SK-N-SH (cell line): ENCODE results near the gene RPGRIP1L. TPM values are rescaled to one million over a fixed set of nuclear protein-coding genes. Genes with fewer than 3 reads are reported as not detected.

Experiments
- CTCF ChIA-PET: fragments of 300-600, 350-600 bp; formaldehyde crosslinking; extraction: SDS; loops from one replicate; lab custom pipeline; 2021; lab: Yijun Ruan, JAX
- POLR2A ChIA-PET: fragments of 350-600 bp; sonication (Branson Sonifier 250); formaldehyde crosslinking; extraction: SDS; loops from one replicate; lab custom pipeline; 2020; ENCODE audit warnings: antibody characterized with exemption, inconsistent platforms; lab: Yijun Ruan, JAX
- DNase-seq: peaks from one replicate; pipeline ENCODE4 v3.0.0; 2012
- H2AFZ ChIP-seq: fragments of 200-600 bp; sonication (generic); 2 replicates; pipeline ENCODE4 v1.8.1; 2016; ENCODE audit warnings: antibody characterized with exemption, mild to moderate bottlenecking, low read depth
- H3F3A ChIP-seq: fragments of 200-600 bp; sonication (generic); replicated peaks from 2 replicates; pipeline ENCODE3; 2016; ENCODE audit warnings: antibody characterized with exemption, mild to moderate bottlenecking; ENCODE audit not compliant: insufficient read depth
- H3K27ac ChIP-seq, 2 experiments: fragments of 200-500 bp in 1 of 2; fragments of 200-600 bp in 1 of 2; sonication (Bioruptor generic) in 1 of 2; sonication (generic), shearing (Covaris generic) in 1 of 2; 2 replicates each; pipeline versions ENCODE4 v1.5.1 to v1.6.1; 2014 to 2016; ENCODE audit warnings: low read depth in 2 of 2, inconsistent platforms in 1 of 2, low read length in 1 of 2, mild to moderate bottlenecking in 1 of 2, mixed read lengths in 1 of 2
- H3K27me3 ChIP-seq: fragments of 200-600 bp; sonication (generic), shearing (Covaris generic); 2 replicates; pipeline ENCODE4 v1.6.1; 2016; ENCODE audit warnings: mixed run types; ENCODE audit not compliant: insufficient read depth
- H3K36me3 ChIP-seq, 2 experiments: fragments of 200-500 bp in 1 of 2; fragments of 200-600 bp in 1 of 2; sonication (Bioruptor generic) in 1 of 2; sonication (generic) in 1 of 2; replicated peaks in 1 of 2; 2 replicates each; pipeline versions ENCODE3 to v1.5.1; 2014 to 2016; ENCODE audit warnings: low read length in 1 of 2, mild to moderate bottlenecking in 1 of 2; ENCODE audit not compliant: insufficient read depth in 2 of 2, control insufficient read depth in 1 of 2
- H3K4me1 ChIP-seq, 2 experiments: fragments of 200-500 bp in 1 of 2; fragments of 200-600 bp in 1 of 2; sonication (Bioruptor generic) in 1 of 2; sonication (generic), shearing (Covaris generic) in 1 of 2; 2 replicates each; pipeline versions ENCODE4 v1.5.1 to v1.6.1; 2014 to 2016; ENCODE audit warnings: low read depth in 1 of 2, low read length in 1 of 2, mixed run types in 1 of 2; ENCODE audit not compliant: insufficient read depth in 2 of 2, control insufficient read depth in 1 of 2
- H3K4me2 ChIP-seq: fragments of 200-600 bp; sonication (generic), shearing (Covaris generic); 2 replicates; pipeline ENCODE4 v1.6.1; 2017; ENCODE audit warnings: mixed run types
- H3K4me3 ChIP-seq, 2 experiments: fragments of 200-500 bp in 1 of 2; fragments of 200-600 bp in 1 of 2; sonication (Bioruptor generic) in 1 of 2; sonication (generic), shearing (Covaris generic) in 1 of 2; 2 replicates each; pipeline versions ENCODE4 v1.5.1 to v1.8.1; 2014 to 2016; ENCODE audit warnings: low read depth in 2 of 2, inconsistent platforms in 1 of 2, low read length in 1 of 2, mild to moderate bottlenecking in 1 of 2, mixed read lengths in 1 of 2, moderate library complexity in 1 of 2
- H3K79me2 ChIP-seq: fragments of 200-600 bp; sonication (generic); 2 replicates; pipeline ENCODE4 v1.8.1; 2017; ENCODE audit warnings: mild to moderate bottlenecking; ENCODE audit not compliant: insufficient read depth
- H3K9ac ChIP-seq: fragments of 200-600 bp; sonication (generic); 2 replicates; pipeline ENCODE4 v1.6.1; 2017; ENCODE audit warnings: mixed run types
- H3K9me2 ChIP-seq: fragments of 200-600 bp; sonication (generic); 2 replicates; pipeline ENCODE4 v1.6.1; 2017; ENCODE audit warnings: mixed run types
- H3K9me3 ChIP-seq: fragments of 200-600 bp; sonication (generic); 2 replicates; pipeline ENCODE4 v1.6.1; 2017; ENCODE audit warnings: mixed run types, mild to moderate bottlenecking, moderate library complexity
- H4K20me1 ChIP-seq: fragments of 200-600 bp; sonication (generic); 2 replicates; pipeline ENCODE4 v1.6.1; 2017; ENCODE audit warnings: mild to moderate bottlenecking, mixed run types; ENCODE audit not compliant: insufficient read depth
- CHD2 ChIP-seq: fragments of 150-350 bp; IDR thresholded peaks from 2 replicates; pipeline ENCODE4 v1.6.1; 2018; ENCODE audit warnings: low read length; ENCODE audit not compliant: partially characterized antibody
- CTCF ChIP-seq: fragments of 200-600 bp; sonication (generic); IDR thresholded peaks from 2 replicates; pipeline ENCODE4 v1.6.1; 2017; ENCODE audit warnings: antibody characterized with exemption, mild to moderate bottlenecking, moderate library complexity
- ELF1 ChIP-seq: IDR thresholded peaks from 2 replicates; pipeline ENCODE4 v1.4.0; 2012
- EZH2phosphoT487 ChIP-seq: fragments of 200-600 bp; sonication (generic); IDR thresholded peaks from 2 replicates; pipeline ENCODE4 v1.6.1; 2017; ENCODE audit warnings: low read depth, mixed run types, mild to moderate bottlenecking, antibody characterized with exemption, moderate library complexity, borderline replicate concordance
- FOSL2 ChIP-seq: IDR thresholded peaks from 2 replicates; pipeline ENCODE4 v1.4.0; 2012; ENCODE audit warnings: low read depth, mild to moderate bottlenecking, moderate library complexity, borderline replicate concordance
- FOXJ3 ChIP-seq: sonication (generic); formaldehyde crosslinking; IDR thresholded peaks from 2 replicates; pipeline ENCODE4 v1.5.1; 2020; ENCODE audit warnings: mild to moderate bottlenecking, missing genetic modification reagents
- FOXM1 ChIP-seq: IDR thresholded peaks from 2 replicates; pipeline ENCODE4 v1.4.0; 2012; ENCODE audit warnings: low read depth, mild to moderate bottlenecking
- GATA2 ChIP-seq: sonication (generic); formaldehyde crosslinking; IDR thresholded peaks from 2 replicates; pipeline ENCODE4 v1.5.0; 2020; ENCODE audit warnings: mild to moderate bottlenecking, missing genetic modification reagents
- MAX ChIP-seq: IDR thresholded peaks from 2 replicates; pipeline ENCODE4 v1.4.0; 2012; ENCODE audit warnings: low read depth
- MEF2A ChIP-seq: IDR thresholded peaks from 2 replicates; pipeline ENCODE4 v1.4.0; 2012; ENCODE audit warnings: low read depth, borderline replicate concordance
- NFIC ChIP-seq: IDR thresholded peaks from 2 replicates; pipeline ENCODE4 v1.4.0; 2012; ENCODE audit warnings: borderline replicate concordance
- NRF1 ChIP-seq: IDR thresholded peaks from 2 replicates; pipeline ENCODE4 v1.6.1; 2012; ENCODE audit warnings: low read depth, mild to moderate bottlenecking, low read length
- RAD21 ChIP-seq: IDR thresholded peaks from 2 replicates; pipeline ENCODE4 v1.6.1; 2012; ENCODE audit warnings: mild to moderate bottlenecking, low read length
- REST ChIP-seq: IDR thresholded peaks from 2 replicates; pipeline ENCODE4 v1.6.1; 2012; ENCODE audit warnings: mild to moderate bottlenecking, low read depth, low read length, moderate library complexity
- SIN3A ChIP-seq: IDR thresholded peaks from 2 replicates; pipeline ENCODE4 v1.6.1; 2012; ENCODE audit warnings: low read depth, mild to moderate bottlenecking, low read length, moderate library complexity, borderline replicate concordance
- TAF1 ChIP-seq: IDR thresholded peaks from 2 replicates; pipeline ENCODE4 v1.6.1; 2012; ENCODE audit warnings: low read depth, mild to moderate bottlenecking, low read length, moderate library complexity, borderline replicate concordance
- TEAD4 ChIP-seq: IDR thresholded peaks from 2 replicates; pipeline ENCODE4 v1.4.0; 2012; ENCODE audit warnings: mild to moderate bottlenecking, borderline replicate concordance; ENCODE audit not compliant: insufficient read depth
- USF1 ChIP-seq: IDR thresholded peaks from 2 replicates; pipeline ENCODE4 v1.4.0; 2012; ENCODE audit warnings: low read depth, borderline replicate concordance
- YY1 ChIP-seq: IDR thresholded peaks from 2 replicates; pipeline ENCODE4 v1.4.0; 2012; ENCODE audit warnings: low read depth, mild to moderate bottlenecking
- WGBS: methylation state at CpG from one replicate; pipeline ENCODE4 v1.1.6; 2017; ENCODE audit warnings: low lambda C conversion rate; 5-methylcytosine and 5-hydroxymethylcytosine counted together
- polyA plus RNA-seq, 3 experiments: library from polyadenylated mRNA; depleted of rRNA; stranded (reverse); fragments of >200 nt; gene quantifications; 2 replicates each; pipeline ENCODE4 v1.2.3, GENCODE V29; 2012

Gene RPGRIP1L
- polyA plus RNA-seq, 1 of the 3 experiments (the other 2 are of a cell fraction) = 5.7 TPM

- no peak for TF ChIP-seq REST
- TF ChIP-seq FOXM1 = no peak
- TF ChIP-seq ELF1 = no peak
- no peak for TF ChIP-seq RAD21
- no peak for TF ChIP-seq CHD2
- no peak for TF ChIP-seq GATA2
- no peak for TF ChIP-seq SIN3A
- no peak for TF ChIP-seq NRF1
- no peak for TF ChIP-seq TEAD4
- no peak for TF ChIP-seq USF1
Observed at GRCh38 chr16:53711390-53711789, 7.7 kb upstream of the RPGRIP1L start (continued).

GRCh38 chr16:53708490-53708889 lies 4.8 kb upstream of the RPGRIP1L start:
- no peak overlapping the region for H3K4me2 ChIP-seq
- no peak overlapping the region for H3K9ac ChIP-seq
- ChIA-PET CTCF (no interaction called here), POLR2A (no interaction called here)
- no peak for DNase-seq
- no peaks in the 10 kb centered on the region for H4K20me1 ChIP-seq
- peaks cover 7% of the 10 kb centered on the region for H3F3A ChIP-seq
- no peaks in the 10 kb centered on the region for H3K9me2 ChIP-seq
- 96% methylated on average over 2 of the region's 2 CpGs for WGBS
- peaks cover 0 to 6% of the 10 kb centered on the region in 2 experiments; a peak in 2 of 4 replicates for H3K4me1 ChIP-seq
- peaks cover 83% of the 10 kb centered on the region for H3K79me2 ChIP-seq
- no peaks in the 10 kb centered on the region for H3K36me3 ChIP-seq
- no peaks in the 10 kb centered on the region for H3K27me3 ChIP-seq
- no peaks in the 10 kb centered on the region for H3K9me3 ChIP-seq
- H2AFZ ChIP-seq = no peak overlapping the region
- TF ChIP-seq CTCF = no peak
- TF ChIP-seq ELF1 = no peak
- no peak for TF ChIP-seq YY1
- TF ChIP-seq NFIC = no peak
- TF ChIP-seq FOSL2 = no peak
- no peak for TF ChIP-seq FOXJ3 (CRISPR knock-in tag)
- TF ChIP-seq RAD21 = no peak
- TF ChIP-seq EZH2phosphoT487 = no peak
- no peak for TF ChIP-seq MAX
- TF ChIP-seq MEF2A = no peak
- no peak for TF ChIP-seq TEAD4
- no peak for TF ChIP-seq USF1
- no peak for TF ChIP-seq TAF1
- H3K27ac ChIP-seq = no peak overlapping the region
- H3K4me3 ChIP-seq = no peak overlapping the region
